WI38 (cell line): Measurements from ENCODE around the gene ANKRD30B.
"Not testable (repeated sequence)": the region's sequence is repeated elsewhere in the genome, so short reads cannot be mapped to it uniquely, and the experiment has no call there.

Experiments used
- H3K4me3 ChIP-seq: 2 replicates; pipeline ENCODE4 v1.5.1; 2011; ENCODE audit warnings: low read depth, mild to moderate bottlenecking, control low read depth, low read length
- CTCF ChIP-seq: IDR thresholded peaks from 2 replicates; pipeline ENCODE4 v1.5.1; 2012; ENCODE audit warnings: low read depth, mild to moderate bottlenecking, control low read depth, low read length

Gene ANKRD30B

GRCh38 chr18:14769381-14769780 lies 21.4 kb downstream of the ANKRD30B start:
- H3K4me3 ChIP-seq = no peak overlapping the region
- TF ChIP-seq CTCF = no peak

GRCh38 chr18:14776801-14777200 lies 28.8 kb downstream of the ANKRD30B start:
- no peak overlapping the region for H3K4me3 ChIP-seq
- no peak for TF ChIP-seq CTCF

- no peak overlapping the region for H3K4me3 ChIP-seq
- no peak for TF ChIP-seq CTCF
Measured at GRCh38 chr18:14781671-14782070, 33.7 kb downstream of the ANKRD30B start.

GRCh38 chr18:14784133-14784532 lies 36.2 kb downstream of the ANKRD30B start:
- no peak overlapping the region for H3K4me3 ChIP-seq
- TF ChIP-seq CTCF = no peak

GRCh38 chr18:14796876-14797275 lies 48.9 kb downstream of the ANKRD30B start:
- not testable (repeated sequence) for H3K4me3 ChIP-seq

GRCh38 chr18:14797969-14798764 lies 50.2 kb downstream of the ANKRD30B start:
- not testable (repeated sequence) for H3K4me3 ChIP-seq

- H3K4me3 ChIP-seq = not testable (repeated sequence)
Measured at GRCh38 chr18:14811081-14811480, 63.1 kb downstream of the ANKRD30B start.

GRCh38 chr18:14826972-14827632 lies 79.1 kb downstream of the ANKRD30B start:
- not testable (repeated sequence) for H3K4me3 ChIP-seq

- not testable (repeated sequence) for H3K4me3 ChIP-seq
Measured at GRCh38 chr18:14841607-14842006, 93.6 kb downstream of the ANKRD30B start.

GRCh38 chr18:14851533-14851932 lies 103.6 kb downstream of the ANKRD30B start:
- H3K4me3 ChIP-seq = not testable (repeated sequence)

- H3K4me3 ChIP-seq = not testable (repeated sequence)
Measured at GRCh38 chr18:14855634-14856033, 107.7 kb downstream of the ANKRD30B start.

GRCh38 chr18:14856256-14856655 lies 108.3 kb downstream of the ANKRD30B start:
- H3K4me3 ChIP-seq = not testable (repeated sequence)

GRCh38 chr18:14858514-14858913 lies 110.5 kb downstream of the ANKRD30B start:
- H3K4me3 ChIP-seq = not testable (repeated sequence)

- H3K4me3 ChIP-seq = not testable (repeated sequence)
Measured at GRCh38 chr18:14859995-14860394, 112.0 kb downstream of the ANKRD30B start.

- H3K4me3 ChIP-seq = not testable (repeated sequence)
Measured at GRCh38 chr18:14866426-14866825, 118.5 kb downstream of the ANKRD30B start.

- H3K4me3 ChIP-seq = not testable (repeated sequence)
Measured at GRCh38 chr18:14867988-14868387, 120.0 kb downstream of the ANKRD30B start.
